Measurements from ENCODE around the gene INIP. TPM values are rescaled to one million over a fixed set of nuclear protein-coding genes. Genes with fewer than 3 reads are reported as not detected.
A peak's percentile ranks its signal among the peaks of the same experiment; 100 is the strongest.

The INIP gene
- total and polyA plus RNA-seq, 8 donors = 5.2 to 13.2 (median 7.7) TPM

DNA sequence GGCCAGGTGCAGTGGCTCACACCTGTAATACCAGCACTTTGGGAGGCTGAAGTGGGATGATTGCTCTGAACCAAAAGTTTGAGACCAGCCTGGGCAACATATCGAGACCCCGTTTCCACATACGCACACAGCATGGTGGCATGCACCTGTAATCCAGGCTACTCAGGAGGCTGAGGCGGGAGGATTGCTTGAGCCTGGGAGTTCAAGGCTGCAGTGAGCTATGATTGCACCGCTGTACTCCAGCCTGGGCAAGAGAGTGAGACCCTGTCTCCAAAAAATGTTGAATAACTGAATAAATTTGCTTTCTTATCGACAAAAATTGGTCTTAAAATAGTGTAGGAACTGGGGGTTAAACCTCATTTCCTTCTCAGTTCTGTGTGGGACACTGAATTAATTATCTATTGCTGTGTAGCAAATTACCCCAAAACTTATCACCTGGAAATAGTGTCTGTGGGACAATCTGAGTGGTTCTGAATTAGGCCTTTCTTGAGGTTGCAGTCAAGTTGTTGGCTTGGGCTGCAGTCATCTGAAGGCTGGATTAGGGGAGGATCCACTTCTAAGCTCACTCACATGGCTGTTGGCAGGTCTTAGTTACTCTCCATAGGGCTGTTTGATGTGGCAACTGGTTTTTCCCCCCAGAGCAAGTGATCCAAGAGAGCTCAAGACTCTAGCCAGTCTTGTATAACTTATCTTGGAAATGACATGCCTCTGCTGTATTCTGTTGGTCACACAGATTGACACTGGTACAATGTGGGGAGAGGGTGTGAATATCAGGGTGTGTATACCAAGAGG lies 34.6 kb upstream of the INIP start:
- ATAC-seq = no peak
- H3K4me1 ChIP-seq = peaks cover 0 to 15% (median 5%) of the 10 kb centered on the region in 3 donors
- no peak for FAIRE-seq
- DNase-seq = no peak
- no peaks in the 10 kb centered on the region for H3K27me3 ChIP-seq
- no peak overlapping the region for H3K4me3 ChIP-seq
- H3K27ac ChIP-seq = no peak overlapping the region
- H3K9me3 ChIP-seq = no peaks in the 10 kb centered on the region
- no peaks in the 10 kb centered on the region for H3K36me3 ChIP-seq
- WGBS, 2 donors = 79 to 82% methylated on average over 6 of the region's 6 CpGs
- intact Hi-C loops (cut with DNase I) = no loop called here
- TF ChIP-seq, protein P1, sequence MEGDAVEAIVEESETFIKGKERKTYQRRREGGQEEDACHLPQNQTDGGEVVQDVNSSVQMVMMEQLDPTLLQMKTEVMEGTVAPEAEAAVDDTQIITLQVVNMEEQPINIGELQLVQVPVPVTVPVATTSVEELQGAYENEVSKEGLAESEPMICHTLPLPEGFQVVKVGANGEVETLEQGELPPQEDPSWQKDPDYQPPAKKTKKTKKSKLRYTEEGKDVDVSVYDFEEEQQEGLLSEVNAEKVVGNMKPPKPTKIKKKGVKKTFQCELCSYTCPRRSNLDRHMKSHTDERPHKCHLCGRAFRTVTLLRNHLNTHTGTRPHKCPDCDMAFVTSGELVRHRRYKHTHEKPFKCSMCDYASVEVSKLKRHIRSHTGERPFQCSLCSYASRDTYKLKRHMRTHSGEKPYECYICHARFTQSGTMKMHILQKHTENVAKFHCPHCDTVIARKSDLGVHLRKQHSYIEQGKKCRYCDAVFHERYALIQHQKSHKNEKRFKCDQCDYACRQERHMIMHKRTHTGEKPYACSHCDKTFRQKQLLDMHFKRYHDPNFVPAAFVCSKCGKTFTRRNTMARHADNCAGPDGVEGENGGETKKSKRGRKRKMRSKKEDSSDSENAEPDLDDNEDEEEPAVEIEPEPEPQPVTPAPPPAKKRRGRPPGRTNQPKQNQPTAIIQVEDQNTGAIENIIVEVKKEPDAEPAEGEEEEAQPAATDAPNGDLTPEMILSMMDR (IDR thresholded peaks at IDR 0.05) = no peak

DNA sequence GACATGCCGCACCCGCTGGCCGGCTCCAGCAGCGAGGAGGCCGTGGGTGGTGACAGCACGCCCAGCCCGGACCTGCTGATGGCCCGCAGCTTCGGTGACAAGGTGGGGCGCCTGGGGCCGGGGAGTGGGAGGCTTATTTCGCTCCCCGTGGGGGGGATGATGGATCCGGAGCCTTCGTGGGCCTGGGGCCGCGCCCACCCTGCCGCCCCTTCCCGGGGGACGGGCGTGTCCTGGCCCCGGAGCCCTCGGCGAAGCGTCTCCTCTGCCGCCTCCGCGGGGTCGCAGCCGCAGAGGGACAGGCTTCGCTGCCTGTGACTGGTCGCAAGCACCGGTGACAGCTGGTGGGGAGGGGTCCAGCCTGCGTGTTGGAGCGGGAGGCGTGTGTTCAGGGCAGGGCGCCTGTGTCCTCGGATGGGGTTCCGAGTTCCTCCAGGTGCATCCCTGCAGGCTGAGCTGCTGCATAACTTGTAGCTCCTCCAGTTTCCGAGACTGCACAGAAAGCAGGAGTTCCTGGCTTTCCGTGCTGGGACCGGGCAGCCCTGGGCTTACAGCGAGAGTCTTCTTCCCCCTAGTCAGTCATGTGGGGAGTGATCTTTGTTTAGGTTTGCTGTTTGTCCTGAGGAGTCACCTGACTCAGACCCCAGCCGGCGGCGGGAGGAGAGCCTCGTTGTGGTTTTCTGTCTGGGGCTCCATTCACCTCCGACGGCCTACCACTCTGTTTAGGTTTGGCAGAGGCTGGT lies 33.3 kb upstream of the INIP start:
- no peaks in the 10 kb centered on the region for H3K27me3 ChIP-seq
- peak overlapping the region; percentile 11 to 73 (median 54) for H3K27ac ChIP-seq
- H3K4me3 ChIP-seq = peak overlapping the region; percentile 62 to 98 (median 94)
- H3K9me3 ChIP-seq = no peaks in the 10 kb centered on the region
- no peak for FAIRE-seq
- peaks cover 0 to 15% (median 5%) of the 10 kb centered on the region in 3 donors for H3K4me1 ChIP-seq
- TF ChIP-seq, protein P1 (IDR thresholded peaks at IDR 0.05) = no peak
- DNase-seq = peak; percentile 31 to 83 (median 54)
- WGBS, 2 donors = 1% methylated on average over 49 of the region's 49 CpGs
- ATAC-seq = peak; percentile 13 to 36 (median 31)
- H3K36me3 ChIP-seq = no peaks in the 10 kb centered on the region
- intact Hi-C loops (cut with DNase I) = no loop called here

DNA sequence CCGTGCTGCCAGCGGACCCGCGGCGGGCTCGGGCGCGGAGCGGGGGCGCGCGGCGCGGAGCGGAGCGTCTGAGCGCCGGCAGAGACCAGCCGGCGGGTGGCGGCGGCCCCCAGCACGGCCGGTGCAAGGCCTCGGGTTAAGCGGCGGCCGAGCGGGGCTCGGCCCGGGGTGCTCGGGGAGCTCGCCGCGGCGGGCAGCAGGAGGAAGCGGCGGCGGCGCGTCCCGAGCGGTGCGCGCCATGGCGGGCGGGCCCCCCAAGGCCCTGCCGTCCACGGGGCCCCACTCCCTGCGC lies 32.8 kb upstream of the INIP start:
- ATAC-seq (peak; percentile 7 to 43 (median 12)), FAIRE-seq (no peak), DNase-seq (no peak)
- intact Hi-C loops (cut with DNase I) = no loop called here
- TF ChIP-seq, protein P1 (IDR thresholded peaks at IDR 0.05) = no peak
- Histone ChIP-seq H3K27me3 (no peaks in the 10 kb centered on the region), H3K9me3 (no peaks in the 10 kb centered on the region), H3K4me3 (peak overlapping the region; percentile 62 to 98 (median 94)), H3K27ac (peak overlapping the region; percentile 11 to 73 (median 54)), H3K36me3 (no peaks in the 10 kb centered on the region), H3K4me1 (peaks cover 0 to 15% (median 5%) of the 10 kb centered on the region in 3 donors)
- 0% methylated on average over 4 to 50 of the region's 50 CpGs for WGBS, 2 donors

DNA sequence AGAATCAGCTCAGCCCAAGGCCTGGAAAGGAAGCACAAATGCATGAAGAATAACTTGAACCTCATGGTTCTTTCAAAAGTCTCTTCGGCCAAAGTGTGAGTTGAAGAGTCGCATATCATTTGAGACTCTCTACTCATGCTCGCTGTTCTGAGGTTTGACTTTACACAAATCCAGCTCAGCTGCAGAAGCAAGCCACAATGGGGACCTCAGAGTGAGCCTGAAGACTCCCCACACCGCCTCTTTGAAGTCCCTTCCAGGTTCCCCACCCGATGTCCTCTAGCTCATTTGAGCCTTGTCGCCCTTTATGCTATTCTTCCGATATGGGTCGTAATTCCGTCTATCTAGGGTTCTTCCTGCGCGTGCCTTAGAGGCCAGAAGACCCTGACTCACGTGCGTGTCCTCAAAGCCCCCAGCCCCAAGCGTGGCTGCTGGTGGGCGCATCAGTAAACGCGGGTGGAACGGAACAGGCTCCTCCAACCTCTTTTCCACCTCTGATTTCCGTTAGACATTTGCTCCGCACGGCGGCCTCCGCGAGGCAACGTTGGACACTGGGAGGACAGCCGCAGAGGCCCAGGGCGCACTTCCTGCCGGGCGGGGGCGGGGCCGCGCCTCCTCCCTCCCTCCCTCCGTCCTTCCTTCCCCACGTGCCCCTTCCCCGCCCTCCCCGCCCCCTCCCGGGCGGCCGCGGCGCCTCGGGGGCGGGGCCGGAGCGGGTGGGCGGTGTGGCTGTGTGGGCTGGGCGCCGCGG lies 32.3 kb upstream of the INIP start, which contains the start of gene SNX30:
TSS of gene SNX30 (plus strand) at position 745 of the 748 bp plus-strand sequence. CDS start 242 bp downstream, outside the sequence.
- no peaks in the 10 kb centered on the region for H3K27me3 ChIP-seq
- TF ChIP-seq, protein P1 (IDR thresholded peaks at IDR 0.05) = no peak
- no peaks in the 10 kb centered on the region for H3K9me3 ChIP-seq
- ATAC-seq (peak; percentile 95 to 98 (median 96)), DNase-seq (peak; percentile 90 to 96 (median 92)), FAIRE-seq (no peak)
- peaks cover 0 to 15% (median 5%) of the 10 kb centered on the region in 3 donors for H3K4me1 ChIP-seq
- peak within 1 kb of the TSS; percentile 32 to 76 (median 66) for H3K27ac ChIP-seq
- H3K36me3 ChIP-seq = no peaks in the 10 kb centered on the region
- 6 to 12% methylated on average over 27 to 49 of the region's 49 CpGs for WGBS, 2 donors
- H3K4me3 ChIP-seq = peak within 1 kb of the TSS; percentile 62 to 98 (median 94)
- intact Hi-C loops (cut with DNase I) = no loop called here
